Fibroblast of skin of right quadriceps (primary cell): Measurements from ENCODE around the gene MTHFD1L.

Source experiments
- DNase-seq: peaks from one replicate; pipeline ENCODE4 v3.0.0-alpha.2; 2013

Gene MTHFD1L

DNA sequence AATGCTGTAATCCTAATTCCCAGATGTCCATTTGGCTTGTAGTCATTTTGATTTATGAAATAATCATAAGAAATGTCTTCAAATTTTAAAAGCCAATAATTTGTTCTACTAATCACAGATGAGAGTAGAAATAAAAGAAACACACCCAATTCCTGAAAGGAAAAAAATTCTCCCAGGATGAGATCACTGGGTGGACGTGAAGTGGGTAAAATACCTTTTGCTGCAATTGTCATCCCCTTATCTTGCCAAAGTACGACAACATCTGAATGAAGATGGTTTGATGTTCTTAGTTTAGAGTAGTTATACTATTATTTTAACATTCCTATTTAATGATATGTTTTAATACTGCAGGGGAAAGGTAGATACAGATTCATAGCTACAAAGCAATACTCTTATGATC, 33.7 kb downstream of the MTHFD1L start:
- DNase-seq: peak; percentile 30

- DNase-seq: no peak
Measured at GRCh38 chr6:150900049-150900448, 34.5 kb downstream of the MTHFD1L start.

DNA sequence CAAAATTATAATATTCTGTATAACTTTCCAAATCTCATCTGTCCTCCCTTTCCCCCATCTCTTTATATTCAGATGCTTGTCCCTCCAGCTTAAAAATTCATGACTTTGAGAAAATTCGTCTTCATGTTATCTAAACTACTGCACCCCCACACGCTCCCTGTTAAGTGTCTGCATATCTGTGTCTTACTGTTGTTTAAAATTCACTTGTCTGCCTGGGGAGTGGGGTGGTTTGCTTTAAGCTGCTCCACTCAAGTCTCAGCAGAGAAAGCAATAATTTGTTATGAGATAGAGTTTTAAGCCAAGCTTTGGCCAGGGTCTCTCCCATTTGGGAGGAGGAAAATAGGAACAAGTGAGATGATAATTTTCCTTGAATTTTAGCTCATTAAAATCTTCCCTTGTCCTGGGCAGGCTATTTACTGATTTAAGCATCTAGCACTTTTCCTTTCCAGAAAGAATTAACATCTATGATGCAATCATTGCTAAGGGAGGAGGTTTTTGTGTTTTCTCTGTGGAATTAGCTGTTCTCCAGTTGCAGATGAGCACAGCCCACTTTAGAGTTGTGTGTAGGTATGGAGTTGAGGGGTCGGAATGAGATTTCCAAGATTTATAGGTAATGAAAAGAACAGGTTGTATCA, 36.8 kb downstream of the MTHFD1L start:
- peak; percentile 27 for DNase-seq

DNA sequence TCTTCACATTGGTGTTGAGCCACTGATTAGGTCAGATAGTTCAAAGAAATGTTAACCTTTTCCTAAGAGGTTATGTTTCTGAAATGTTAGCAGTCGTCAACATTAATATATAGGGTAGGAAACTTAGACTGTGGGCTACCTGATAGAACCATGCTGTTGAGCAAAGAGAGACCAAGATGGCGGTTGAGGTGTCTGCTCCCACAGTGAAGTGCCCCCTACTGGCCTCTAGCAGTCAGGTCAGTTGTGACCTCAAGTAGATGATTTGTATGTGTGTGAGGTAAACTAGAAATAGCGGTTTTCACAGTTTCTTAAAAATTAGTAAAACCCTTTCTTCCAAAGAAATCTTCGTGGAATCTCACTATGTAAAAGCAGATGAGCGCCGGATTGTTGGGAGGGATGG, 40.3 kb downstream of the MTHFD1L start:
- DNase-seq: no peak

- DNase-seq: no peak
Measured at GRCh38 chr6:150906641-150907326, 41.3 kb downstream of the MTHFD1L start.

DNA sequence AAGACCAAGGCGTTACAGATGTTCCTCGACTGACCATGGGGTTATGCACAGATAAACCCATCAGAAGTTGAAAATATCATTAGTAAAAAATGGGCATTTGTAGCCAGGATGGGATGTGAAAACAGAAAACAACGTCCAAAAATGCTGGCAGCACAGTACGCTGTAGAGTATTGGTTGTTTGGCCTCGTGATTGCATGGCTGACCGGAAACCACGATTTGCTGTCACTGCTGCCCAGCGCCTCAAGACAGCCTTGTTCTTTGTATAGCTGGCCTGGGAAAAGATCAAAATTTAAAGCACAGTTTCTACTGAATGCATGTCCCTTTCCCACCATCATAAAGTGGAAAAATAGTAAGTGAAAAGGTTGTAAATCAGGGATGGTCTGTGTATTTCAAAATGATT, 41.9 kb downstream of the MTHFD1L start:
- DNase-seq: no peak

- no peak for DNase-seq
Measured at GRCh38 chr6:150908901-150909300, 43.4 kb downstream of the MTHFD1L start.

GRCh38 chr6:150910561-150910960, 45.1 kb downstream of the MTHFD1L start:
- DNase-seq: no peak

GRCh38 chr6:150914372-150914771, 48.9 kb downstream of the MTHFD1L start:
- DNase-seq: no peak

DNA sequence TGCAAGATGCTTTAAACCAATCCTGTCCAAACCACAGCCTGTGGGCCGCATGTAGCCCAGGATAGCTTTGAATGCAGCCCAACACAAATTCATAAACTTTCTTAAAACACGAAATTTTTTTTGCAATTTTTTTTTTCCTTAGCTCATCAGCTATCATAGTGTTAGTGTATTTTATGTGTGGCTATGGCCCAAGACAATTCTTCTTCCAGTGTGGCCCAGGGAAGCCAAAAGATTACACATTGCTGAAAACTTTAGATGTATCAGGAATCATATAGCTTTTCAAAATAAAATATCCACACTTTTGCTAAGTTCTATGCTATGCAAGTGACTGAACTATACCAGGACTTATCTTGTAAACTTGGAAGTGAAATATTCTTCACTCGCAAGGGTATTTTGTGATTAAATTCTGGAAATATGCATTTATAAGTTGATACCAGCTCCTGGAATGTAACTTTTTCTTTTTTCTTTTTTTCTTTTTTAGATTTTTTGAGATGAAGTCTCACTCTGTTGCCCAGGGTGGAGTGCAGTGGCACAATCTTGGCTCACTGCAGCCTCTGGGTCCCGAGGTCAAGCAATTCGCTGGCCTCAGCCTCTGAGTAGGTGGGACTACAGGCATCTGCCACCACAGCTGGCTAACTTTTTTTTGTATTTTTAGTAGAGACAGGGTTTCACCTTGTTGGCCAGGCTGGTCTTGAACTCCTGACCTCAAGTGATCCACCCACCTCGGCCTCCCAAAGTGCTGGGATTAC, 49.8 kb downstream of the MTHFD1L start:
- DNase-seq: peak; percentile 36

DNA sequence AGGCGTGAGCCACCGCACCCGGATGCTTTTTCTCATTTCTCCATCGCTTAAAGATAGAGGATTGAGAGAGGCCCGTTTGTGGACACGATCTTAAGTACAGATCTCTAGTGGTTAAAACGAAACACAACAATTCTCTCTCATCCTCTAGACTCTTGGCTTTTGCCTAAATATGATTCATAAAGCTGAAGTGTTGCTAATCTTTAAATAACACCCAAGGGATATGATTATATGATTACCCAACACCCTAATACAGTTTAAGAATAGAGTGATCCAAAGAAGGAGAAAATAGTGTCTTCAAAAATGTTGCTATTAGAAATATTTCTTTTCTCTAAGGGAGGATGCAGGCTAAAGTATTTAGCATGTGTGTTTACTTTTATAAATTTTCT, 50.4 kb downstream of the MTHFD1L start:
- DNase-seq: peak; percentile 87

- no peak for DNase-seq
Measured at GRCh38 chr6:150919938-150920337, 54.4 kb downstream of the MTHFD1L start.

DNA sequence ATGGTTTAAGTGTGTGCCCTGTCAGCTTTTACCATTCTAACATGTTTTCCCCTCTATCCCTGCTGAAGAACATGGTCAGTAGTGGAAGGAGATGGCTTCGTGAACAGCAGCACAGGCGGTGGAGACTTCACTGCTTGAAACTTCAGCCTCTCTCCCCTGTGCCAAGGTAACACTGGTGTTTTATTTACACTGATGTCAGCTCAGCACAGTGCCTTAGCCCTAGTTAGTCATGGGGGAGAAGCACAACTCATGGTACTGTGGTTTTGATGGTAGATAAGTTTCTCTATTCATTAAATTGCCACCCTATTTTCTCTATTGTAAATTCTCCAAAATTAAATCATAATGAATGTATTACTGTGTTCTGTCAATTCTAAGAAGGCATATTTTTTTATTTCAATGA, 56.6 kb downstream of the MTHFD1L start:
- DNase-seq: no peak

DNA sequence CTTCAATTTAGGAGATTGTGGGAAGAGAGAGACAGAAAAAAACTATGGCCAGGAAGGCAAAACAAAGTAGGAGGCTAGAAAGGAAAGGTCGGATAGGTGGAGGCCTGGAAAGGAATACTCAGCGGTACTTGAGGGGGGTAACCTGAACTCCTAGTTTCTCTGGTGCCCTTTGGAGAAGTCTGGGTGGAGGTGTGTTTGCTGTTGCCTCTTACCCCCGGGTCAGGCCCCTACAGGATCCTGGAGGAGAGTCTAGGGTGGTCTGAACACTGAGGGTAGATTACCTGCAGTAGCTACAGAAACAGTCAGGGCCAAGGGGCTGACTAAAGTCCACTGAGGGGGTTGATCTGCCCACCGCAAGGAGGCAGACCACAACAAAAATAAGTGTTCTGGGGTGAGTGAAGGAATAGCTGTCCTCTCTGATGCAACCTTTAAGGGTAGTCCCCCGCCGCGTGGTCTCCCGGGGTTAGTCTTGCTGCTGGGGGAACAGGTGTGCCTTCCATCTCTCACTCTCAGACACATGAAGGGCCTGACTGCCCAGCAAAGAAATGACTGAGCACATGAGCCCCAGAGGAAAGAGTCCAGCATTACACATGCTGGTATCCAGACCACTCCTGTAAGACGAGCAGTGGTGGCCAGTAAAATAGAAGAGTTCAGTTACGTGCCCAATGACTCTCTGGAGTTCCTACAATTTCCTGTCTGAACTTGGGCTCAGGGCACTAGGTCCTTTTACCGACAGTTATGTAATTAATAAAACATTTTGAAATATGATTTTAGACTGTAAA, 59.5 kb downstream of the MTHFD1L start:
- peak; percentile 18 for DNase-seq

DNA sequence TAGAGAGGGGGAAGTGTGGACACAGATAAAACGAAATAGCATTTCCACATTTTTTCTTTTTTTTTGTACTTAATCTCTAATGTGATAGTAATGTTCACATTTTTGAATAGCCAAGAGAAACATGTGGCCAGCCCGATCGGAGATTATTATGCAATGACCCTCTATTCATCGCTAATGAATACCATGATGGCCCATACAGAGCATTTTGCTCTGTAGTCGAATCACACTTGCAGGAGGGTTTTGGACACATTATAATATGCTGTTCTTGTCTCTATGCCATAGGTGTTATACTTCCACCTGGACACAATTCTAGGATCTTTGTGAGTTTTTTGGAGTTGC, 60.1 kb downstream of the MTHFD1L start:
- no peak for DNase-seq

DNA sequence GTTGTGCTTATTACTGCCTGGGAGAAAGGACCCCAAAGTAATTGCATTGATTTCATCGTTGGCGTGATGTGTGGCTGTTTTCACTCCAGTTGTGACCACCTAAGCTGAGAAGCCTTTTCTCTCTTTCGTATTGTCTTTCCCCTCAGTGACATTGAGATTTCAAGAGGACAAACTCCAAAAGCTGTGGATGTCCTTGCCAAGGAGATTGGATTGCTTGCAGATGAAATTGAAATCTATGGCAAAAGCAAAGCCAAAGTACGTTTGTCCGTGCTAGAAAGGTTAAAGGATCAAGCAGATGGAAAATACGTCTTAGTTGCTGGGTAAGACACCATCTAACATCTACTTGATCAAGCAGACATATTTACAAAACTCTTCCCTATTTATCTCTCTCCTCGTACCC, 60.5 kb downstream of the MTHFD1L start:
- DNase-seq: no peak

DNA sequence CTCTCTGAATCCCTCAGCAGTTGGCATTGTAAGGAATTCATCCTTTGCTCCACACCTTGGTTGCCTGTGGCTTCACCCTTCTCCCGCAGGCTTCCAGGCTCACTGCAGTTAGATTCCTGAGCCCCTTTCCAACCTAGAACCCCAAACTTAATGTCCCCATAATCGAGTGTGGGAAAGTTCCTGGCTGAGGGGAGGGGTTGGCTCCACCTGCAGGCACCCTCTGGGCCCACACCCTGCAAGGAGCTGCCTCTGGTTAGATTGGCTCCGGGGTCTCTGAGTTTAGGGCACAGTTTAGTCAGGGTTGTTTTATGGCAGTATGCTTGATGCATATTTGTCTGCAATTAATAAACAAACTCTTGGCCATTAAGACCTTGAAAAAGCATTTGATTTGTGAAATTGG, 63.4 kb downstream of the MTHFD1L start:
- DNase-seq: no peak

GRCh38 chr6:150929416-150929815, 63.9 kb downstream of the MTHFD1L start:
- DNase-seq: no peak

GRCh38 chr6:150930841-150931240, 65.3 kb downstream of the MTHFD1L start:
- peak; percentile 96 for DNase-seq

DNA sequence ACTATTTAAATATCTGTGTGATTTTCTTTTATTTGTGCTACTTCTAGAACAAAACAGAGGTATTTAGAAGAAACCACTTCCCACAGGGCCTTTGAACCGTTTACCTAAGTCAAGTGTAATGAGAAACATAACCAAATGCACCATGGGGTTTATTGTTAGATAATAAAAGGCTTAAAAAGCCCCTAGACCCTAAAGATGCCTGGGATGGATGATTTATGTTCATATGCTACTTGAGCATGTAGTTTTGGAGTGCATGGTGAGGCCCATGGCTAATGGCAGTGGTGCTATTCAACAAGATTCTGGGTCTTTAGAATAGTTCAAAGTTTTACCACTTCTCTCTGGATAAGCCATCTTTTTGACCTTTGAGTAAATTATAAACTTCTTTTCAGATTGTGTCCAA, 65.9 kb downstream of the MTHFD1L start:
- DNase-seq: no peak

GRCh38 chr6:150932996-150933395, 67.5 kb downstream of the MTHFD1L start:
- peak; percentile 86 for DNase-seq

DNA sequence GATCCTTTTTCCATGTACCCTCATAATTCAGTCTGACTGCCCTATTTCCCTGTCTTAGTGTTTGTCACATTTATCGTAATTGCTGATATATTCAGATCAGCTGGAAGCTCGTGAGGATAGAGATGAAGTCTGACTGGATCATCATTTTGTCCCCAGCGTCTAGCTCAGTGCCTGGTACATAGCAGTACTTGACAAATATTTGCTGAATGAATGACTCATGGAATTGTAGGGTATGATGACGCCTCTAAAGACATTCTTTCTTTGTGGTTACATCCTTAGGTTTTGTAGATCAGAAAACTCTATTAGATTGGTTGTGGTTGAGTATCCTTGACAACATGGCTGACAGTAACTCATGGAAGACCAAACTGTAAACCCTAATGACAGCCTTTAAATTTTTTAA, 68.9 kb downstream of the MTHFD1L start:
- DNase-seq: peak; percentile 97

- DNase-seq: no peak
Measured at GRCh38 chr6:150936021-150936555, 70.6 kb downstream of the MTHFD1L start.
